Hepatocyte (in vitro differentiated cells): ENCODE results near the gene FAM83B. TPM values are rescaled to one million over a fixed set of nuclear protein-coding genes. Genes with fewer than 3 reads are reported as not detected.
A peak's percentile ranks its signal among the peaks of the same experiment; 100 is the strongest.

Source experiments
- DNase-seq: peaks from one replicate; pipeline ENCODE4 v3.0.0-alpha.2; 2016; ENCODE audit warnings: low spot score
- H2AFZ ChIP-seq: fragments of 200-600 bp; sonication (generic); 2 replicates; pipeline ENCODE4 v1.6.0; 2016; ENCODE audit warnings: antibody characterized with exemption, mild to moderate bottlenecking
- H3K27ac ChIP-seq: fragments of 200-600 bp; sonication (generic); 2 replicates; pipeline ENCODE4 v1.5.1; 2016; ENCODE audit warnings: mild to moderate bottlenecking
- H3K27me3 ChIP-seq: fragments of 200-600 bp; sonication (generic); 2 replicates; pipeline ENCODE4 v1.6.1; 2016
- H3K36me3 ChIP-seq: fragments of 200-600 bp; sonication (generic); replicated peaks from 2 replicates; pipeline ENCODE4 v1.5.1; 2016; ENCODE audit warnings: low read depth; ENCODE audit not compliant: insufficient read depth
- H3K4me1 ChIP-seq: fragments of 200-600 bp; sonication (generic); 2 replicates; pipeline ENCODE4 v1.5.1; 2016; ENCODE audit warnings: mild to moderate bottlenecking, moderate library complexity; ENCODE audit not compliant: insufficient read depth
- H3K4me2 ChIP-seq: fragments of 200-600 bp; sonication (generic); 2 replicates; pipeline ENCODE4 v1.6.0; 2016
- H3K4me3 ChIP-seq: fragments of 200-600 bp; sonication (generic); 2 replicates; pipeline ENCODE4 v1.5.1; 2016; ENCODE audit warnings: mild to moderate bottlenecking
- H3K79me2 ChIP-seq: fragments of 200-600 bp; sonication (generic); 2 replicates; pipeline ENCODE4 v1.6.0; 2017; ENCODE audit warnings: mild to moderate bottlenecking
- H3K9me2 ChIP-seq: fragments of 200-600 bp; sonication (generic); replicated peaks from 2 replicates; pipeline ENCODE4 v1.6.0; 2017; ENCODE audit warnings: mild to moderate bottlenecking; ENCODE audit not compliant: insufficient read depth
- H3K9me3 ChIP-seq: fragments of 200-600 bp; sonication (generic); 2 replicates; pipeline ENCODE4 v1.5.1; 2016; ENCODE audit warnings: low read depth, mild to moderate bottlenecking
- H4K20me1 ChIP-seq: fragments of 200-600 bp; sonication (generic); 2 replicates; pipeline ENCODE4 v1.6.0; 2016; ENCODE audit warnings: mild to moderate bottlenecking; ENCODE audit not compliant: insufficient read depth, poor library complexity, severe bottlenecking
- CTCF ChIP-seq: fragments of 200-600 bp; sonication (generic); IDR thresholded peaks from 2 replicates; pipeline ENCODE4 v1.5.1; 2016; ENCODE audit warnings: antibody characterized with exemption, mild to moderate bottlenecking; ENCODE audit not compliant: poor library complexity
- EZH2 ChIP-seq: fragments of 200-600 bp; sonication (generic); IDR thresholded peaks from 2 replicates; pipeline ENCODE4 v1.6.1; 2016; ENCODE audit warnings: antibody characterized with exemption, mild to moderate bottlenecking, borderline replicate concordance
- EZH2phosphoT487 ChIP-seq: fragments of 200-600 bp; sonication (generic); IDR thresholded peaks from one replicate; pipeline ENCODE4 v1.6.1; 2018; ENCODE audit warnings: antibody characterized with exemption, mild to moderate bottlenecking, low read depth, moderate library complexity; ENCODE audit not compliant: unreplicated experiment, severe bottlenecking
- WGBS: methylation state at CpG from one replicate; pipeline ENCODE4 v1.1.6; 2016; ENCODE audit warnings: low lambda C conversion rate; ENCODE audit errors: missing lambda C conversion rate; 5-methylcytosine and 5-hydroxymethylcytosine counted together
- polyA plus RNA-seq: library from polyadenylated mRNA; unstranded; fragments of >200 nt; fragmentation: Nextera tagmentation; extraction: Ambion mirVana; gene quantifications from 2 replicates; pipeline ENCODE4 v1.2.1, GENCODE V29; 2016
- total RNA-seq: library from RNA; depleted of rRNA; stranded (reverse); fragments of >200 nt; gene quantifications from 2 replicates; pipeline ENCODE4 v1.2.3, GENCODE V29; 2014

Gene FAM83B
- total and polyA plus RNA-seq, 2 experiments from 2014 or later: 5.5 to 29.2 TPM

GRCh38 chr6:54876871-54877270, 30.3 kb downstream of the FAM83B start:
- Histone ChIP-seq H3K27me3 (no peaks in the 10 kb centered on the region), H3K9me2 (no peaks in the 10 kb centered on the region), H3K27ac (no peak overlapping the region), H3K79me2 (peaks cover 25% of the 10 kb centered on the region), H3K4me2 (no peak overlapping the region), H3K36me3 (no peaks in the 10 kb centered on the region), H3K9me3 (no peaks in the 10 kb centered on the region), H3K4me1 (peaks cover 4% of the 10 kb centered on the region), H4K20me1 (no peaks in the 10 kb centered on the region), H2AFZ (no peak overlapping the region), H3K4me3 (no peak overlapping the region)
- DNase-seq: no peak
- TF ChIP-seq CTCF (no peak), EZH2phosphoT487 (no peak), EZH2 (no peak)

- Histone ChIP-seq H3K4me1 (peaks cover 4% of the 10 kb centered on the region), H3K27ac (peak overlapping the region; percentile 49), H3K27me3 (no peaks in the 10 kb centered on the region), H3K4me3 (no peak overlapping the region), H3K36me3 (no peaks in the 10 kb centered on the region), H2AFZ (no peak overlapping the region), H3K9me3 (no peaks in the 10 kb centered on the region), H4K20me1 (no peaks in the 10 kb centered on the region), H3K79me2 (peaks cover 24% of the 10 kb centered on the region), H3K9me2 (no peaks in the 10 kb centered on the region), H3K4me2 (no peak overlapping the region)
- no peak for TF ChIP-seq EZH2phosphoT487
- no peak for TF ChIP-seq CTCF
- TF ChIP-seq EZH2: no peak
- WGBS: 94% methylated on average over 5 of the region's 5 CpGs
- no peak for DNase-seq
Measured at GRCh38 chr6:54877713-54878317, 31.2 kb downstream of the FAM83B start.

- Histone ChIP-seq H3K9me3 (no peaks in the 10 kb centered on the region), H2AFZ (no peak overlapping the region), H3K4me3 (no peak overlapping the region), H3K36me3 (no peaks in the 10 kb centered on the region), H3K4me1 (peaks cover 4% of the 10 kb centered on the region), H3K79me2 (peaks cover 27% of the 10 kb centered on the region), H3K27ac (peak overlapping the region; percentile 49), H3K27me3 (no peaks in the 10 kb centered on the region), H3K9me2 (no peaks in the 10 kb centered on the region), H4K20me1 (no peaks in the 10 kb centered on the region), H3K4me2 (no peak overlapping the region)
- no peak for DNase-seq
- 77% methylated on average over 2 of the region's 2 CpGs for WGBS
- TF ChIP-seq EZH2 (no peak), EZH2phosphoT487 (no peak), CTCF (no peak)
Measured at GRCh38 chr6:54878718-54879117, 32.1 kb downstream of the FAM83B start.
